Mucosa of descending colon (tissue), 3 donors: ENCODE results near the gene DISP3. TPM values are rescaled to one million over a fixed set of nuclear protein-coding genes. Genes with fewer than 3 reads are reported as not detected.

Experiments used
- ATAC-seq: fragments of 200-7000 bp; cut with Tn5 transposase; one replicate; pipeline ENCODE4 v1.9.1; 2020; ENCODE audit warnings: mild to moderate bottlenecking, moderate library complexity
- DNase-seq, 3 donors: peaks; one replicate each; pipeline ENCODE4 v3.0.0-alpha.2; 2020
- H3K36me3 ChIP-seq: fragments of 200-600 bp; one replicate; pipeline ENCODE4 v1.8.0; 2021; ENCODE audit warnings: low read depth, mild to moderate bottlenecking
- H3K4me1 ChIP-seq: fragments of 200-600 bp; one replicate; pipeline ENCODE4 v1.8.0; 2021; ENCODE audit warnings: low read depth, mild to moderate bottlenecking
- H3K4me3 ChIP-seq: fragments of 200-600 bp; one replicate; pipeline ENCODE4 v1.8.0; 2021; ENCODE audit warnings: mild to moderate bottlenecking
- H3K9me3 ChIP-seq: fragments of 200-600 bp; one replicate; pipeline ENCODE4 v1.8.0; 2021; ENCODE audit warnings: mild to moderate bottlenecking
- CTCF ChIP-seq: fragments of 200-600 bp; IDR thresholded peaks from one replicate; pipeline ENCODE4 v1.8.0; 2022; ENCODE audit warnings: antibody characterized with exemption, mild to moderate bottlenecking
- intact Hi-C, 2 donors: fragments of 100-400 bp; cut with DNase I in 1 of 2; cut with micrococcal nuclease in 1 of 2; formaldehyde crosslinking; loops; one replicate each; pipeline versions ENCODE4 v1.11.0 to v1.11.1; 2022; cut with DNase I, micrococcal nuclease
- total RNA-seq, 3 donors: library from RNA; stranded (reverse); fragmentation: NEBNext Ultra II Directional in 2 of 3; extraction: Animal tissue kit (Norgen Biotek cat#: 25700) in 2 of 3; gene quantifications; one replicate each; pipeline versions ENCODE4 v1.2.1 to v1.2.4, GENCODE V29; 2021 to 2023
- donor health status: DM: no; HTN: no; CAD: no; lungs with moderate emphysema.
- donor health status: DM: no; HTN: no; CAD: no.
- donor health status: DM: no; HTN: yes; CAD: no.

Gene DISP3
- total RNA-seq, 3 donors from 2014 or later: 0.17 to 0.23 (median 0.19) TPM

- Histone ChIP-seq H3K4me3 (no peak overlapping the region), H3K36me3 (no peaks in the 10 kb centered on the region), H3K9me3 (no peaks in the 10 kb centered on the region), H3K4me1 (no peaks in the 10 kb centered on the region)
- intact Hi-C loops: no loop called here
- no peak for TF ChIP-seq CTCF
- ATAC-seq (no peak), DNase-seq (no peak)
Measured at GRCh38 chr1:11525151-11525505, 46.2 kb downstream of the DISP3 start.

GRCh38 chr1:11525516-11525915 is 46.6 kb downstream of the DISP3 start:
- no peak for DNase-seq
- ATAC-seq: no peak
- no peak overlapping the region for H3K4me3 ChIP-seq
- H3K4me1 ChIP-seq: no peaks in the 10 kb centered on the region
- intact Hi-C loops: no loop called here
- H3K36me3 ChIP-seq: no peaks in the 10 kb centered on the region
- no peak for TF ChIP-seq CTCF
- no peaks in the 10 kb centered on the region for H3K9me3 ChIP-seq

- H3K36me3 ChIP-seq: no peaks in the 10 kb centered on the region
- DNase-seq (no peak), ATAC-seq (no peak)
- H3K4me1 ChIP-seq: no peaks in the 10 kb centered on the region
- no peaks in the 10 kb centered on the region for H3K9me3 ChIP-seq
- intact Hi-C loops: no loop called here
- TF ChIP-seq CTCF: no peak
- no peak overlapping the region for H3K4me3 ChIP-seq
Measured at GRCh38 chr1:11526071-11526895, 47.3 kb downstream of the DISP3 start.

GRCh38 chr1:11527541-11528452 is 48.8 kb downstream of the DISP3 start:
- no peaks in the 10 kb centered on the region for H3K9me3 ChIP-seq
- no peak for ATAC-seq
- no peak overlapping the region for H3K4me3 ChIP-seq
- no peak for TF ChIP-seq CTCF
- intact Hi-C loops: no loop called here
- H3K36me3 ChIP-seq: no peaks in the 10 kb centered on the region
- no peak for DNase-seq
- H3K4me1 ChIP-seq: no peaks in the 10 kb centered on the region

GRCh38 chr1:11528611-11529261 is 49.8 kb downstream of the DISP3 start:
- no peaks in the 10 kb centered on the region for H3K4me1 ChIP-seq
- H3K4me3 ChIP-seq: no peak overlapping the region
- H3K36me3 ChIP-seq: no peaks in the 10 kb centered on the region
- no peaks in the 10 kb centered on the region for H3K9me3 ChIP-seq
- no peak for ATAC-seq
- no peak for DNase-seq
- TF ChIP-seq CTCF: no peak
- intact Hi-C loops: no loop called here
